GM19240 (cell line): ENCODE measurements around the gene CCDC81.
"Not testable (repeated sequence)": the region's sequence is repeated elsewhere in the genome, so short reads cannot be mapped to it uniquely, and the experiment has no call there.

Experiments used
- DNase-seq: peaks from one replicate; pipeline ENCODE4 v3.0.0; 2011; ENCODE audit warnings: low spot score; ENCODE audit not compliant: insufficient read length

The CCDC81 gene

GRCh38 chr11:86374586-86374985, at the start of gene CCDC81:
TSS of gene CCDC81 (plus strand) at chr11:86374887. CDS start at chr11:86375164, 277 bp downstream.
- DNase-seq = no peak

GRCh38 chr11:86335131-86335767, 39.4 kb upstream of the CCDC81 start:
- no peak for DNase-seq

- no peak for DNase-seq
These were observed 37.5 kb upstream of the CCDC81 start for GRCh38 chr11:86337227-86337626.

GRCh38 chr11:86341382-86341781, 33.3 kb upstream of the CCDC81 start:
- DNase-seq = no peak

- no peak for DNase-seq
These were observed 28.2 kb upstream of the CCDC81 start for GRCh38 chr11:86346513-86346912.

- no peak for DNase-seq
These were observed 19.4 kb upstream of the CCDC81 start for GRCh38 chr11:86355256-86355655.

- DNase-seq = not testable (repeated sequence)
These were observed 17.3 kb upstream of the CCDC81 start for GRCh38 chr11:86357412-86357811.

- no peak for DNase-seq
These were observed 16.0 kb upstream of the CCDC81 start for GRCh38 chr11:86358720-86359119.

GRCh38 chr11:86360775-86361395, 13.8 kb upstream of the CCDC81 start:
- DNase-seq = no peak

GRCh38 chr11:86363424-86363823, 11.3 kb upstream of the CCDC81 start:
- no peak for DNase-seq

- no peak for DNase-seq
These were observed 9.1 kb upstream of the CCDC81 start for GRCh38 chr11:86365546-86365945.

GRCh38 chr11:86369668-86370067, 5.0 kb upstream of the CCDC81 start:
- no peak for DNase-seq

- no peak for DNase-seq
These were observed 4.5 kb upstream of the CCDC81 start for GRCh38 chr11:86370171-86370570.

- DNase-seq = no peak
These were observed 3.6 kb upstream of the CCDC81 start for GRCh38 chr11:86370922-86371594.

GRCh38 chr11:86372041-86372440, 2.6 kb upstream of the CCDC81 start:
- DNase-seq = no peak

GRCh38 chr11:86372586-86372985, 2.1 kb upstream of the CCDC81 start:
- DNase-seq = no peak

GRCh38 chr11:86374069-86374468, 618 bp upstream of the CCDC81 start:
- no peak for DNase-seq

GRCh38 chr11:86377972-86378371, 3.3 kb downstream of the CCDC81 start:
- DNase-seq = no peak

GRCh38 chr11:86380295-86381059, 5.8 kb downstream of the CCDC81 start:
- no peak for DNase-seq

- no peak for DNase-seq
These were observed 8.6 kb downstream of the CCDC81 start for GRCh38 chr11:86383041-86383955.

- DNase-seq = no peak
These were observed 11.6 kb downstream of the CCDC81 start for GRCh38 chr11:86386283-86386682.
